Neuron (in vitro differentiated cells): Measurements from ENCODE around the gene USF1.
A peak's percentile ranks its signal among the peaks of the same experiment; 100 is the strongest.

Experiments
- H2AFZ ChIP-seq: one replicate; pipeline ENCODE4 v1.6.1; 2013; ENCODE audit warnings: low read depth, mild to moderate bottlenecking, inconsistent platforms, low read length, moderate library complexity
- H3K27me3 ChIP-seq: one replicate; pipeline ENCODE4 v1.6.1; 2013; ENCODE audit warnings: low read length; ENCODE audit not compliant: insufficient read depth
- H3K36me3 ChIP-seq: one replicate; pipeline ENCODE4 v1.6.1; 2013; ENCODE audit warnings: low read length; ENCODE audit not compliant: insufficient read depth
- H3K4me1 ChIP-seq: one replicate; pipeline ENCODE4 v1.6.1; 2013; ENCODE audit warnings: low read length; ENCODE audit not compliant: insufficient read depth
- H3K4me3 ChIP-seq: 2 replicates; pipeline ENCODE4 v1.5.1; 2013; ENCODE audit warnings: mild to moderate bottlenecking, low read length, moderate library complexity
- H3K9me3 ChIP-seq: one replicate; pipeline ENCODE4 v1.6.1; 2013; ENCODE audit warnings: low read length

The USF1 gene, protein sequence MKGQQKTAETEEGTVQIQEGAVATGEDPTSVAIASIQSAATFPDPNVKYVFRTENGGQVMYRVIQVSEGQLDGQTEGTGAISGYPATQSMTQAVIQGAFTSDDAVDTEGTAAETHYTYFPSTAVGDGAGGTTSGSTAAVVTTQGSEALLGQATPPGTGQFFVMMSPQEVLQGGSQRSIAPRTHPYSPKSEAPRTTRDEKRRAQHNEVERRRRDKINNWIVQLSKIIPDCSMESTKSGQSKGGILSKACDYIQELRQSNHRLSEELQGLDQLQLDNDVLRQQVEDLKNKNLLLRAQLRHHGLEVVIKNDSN

DNA sequence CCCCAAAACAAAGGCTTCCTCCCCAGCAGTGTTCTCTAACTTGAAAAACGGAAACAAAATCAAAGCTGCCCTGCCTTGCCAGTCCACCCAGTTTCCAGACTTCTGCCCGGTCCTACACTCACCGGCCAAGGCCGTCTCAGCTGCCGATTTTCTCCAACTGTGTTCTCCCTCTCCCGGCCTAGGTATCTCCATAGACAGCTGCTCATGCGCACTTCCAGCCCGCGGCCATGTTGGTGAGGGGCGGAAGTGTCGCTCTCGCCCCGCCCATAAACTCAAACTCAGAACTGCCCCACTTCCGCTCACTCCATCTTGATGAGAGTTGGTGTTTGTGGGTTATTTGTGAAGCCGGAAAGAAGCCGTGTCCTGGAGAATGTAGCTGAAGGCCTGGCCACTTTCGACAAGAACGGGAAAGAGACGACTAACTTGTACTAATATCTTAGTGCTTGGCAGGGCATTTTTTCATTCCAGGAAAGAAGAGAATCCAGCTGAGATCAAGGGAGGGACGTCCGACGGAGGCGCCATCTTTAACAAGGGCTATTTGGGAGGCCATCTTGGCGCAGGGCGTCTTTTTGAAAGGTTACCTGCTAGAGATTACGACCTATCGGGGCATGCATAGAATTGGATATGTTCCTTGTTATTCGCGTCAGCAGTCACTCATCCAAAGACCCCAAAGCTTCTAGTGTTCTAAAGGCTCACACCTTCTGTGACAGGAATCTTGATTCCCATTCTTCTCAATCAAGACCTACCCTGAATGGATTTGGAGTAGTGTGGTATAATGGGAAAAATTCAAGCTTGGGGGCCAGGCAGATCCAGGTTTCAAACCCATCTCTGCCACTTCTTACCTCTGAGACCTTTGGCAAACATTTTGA is at the start of gene USF1:
Gene USF1, minus strand, starts transcription at position 242 of the 869 bp plus-strand sequence. CDS start 2,702 bp downstream, outside the sequence.
- no peaks in the 10 kb centered on the region for H3K27me3 ChIP-seq
- peaks cover 13% of the 10 kb centered on the region for H3K4me1 ChIP-seq
- H2AFZ ChIP-seq, result peak within 1 kb of the TSS; percentile 23
- peak within 1 kb of the TSS; percentile 76 for H3K4me3 ChIP-seq
- peaks cover 14% of the 10 kb centered on the region for H3K9me3 ChIP-seq
- H3K36me3 ChIP-seq, result peaks cover 24% of the 10 kb centered on the region

DNA sequence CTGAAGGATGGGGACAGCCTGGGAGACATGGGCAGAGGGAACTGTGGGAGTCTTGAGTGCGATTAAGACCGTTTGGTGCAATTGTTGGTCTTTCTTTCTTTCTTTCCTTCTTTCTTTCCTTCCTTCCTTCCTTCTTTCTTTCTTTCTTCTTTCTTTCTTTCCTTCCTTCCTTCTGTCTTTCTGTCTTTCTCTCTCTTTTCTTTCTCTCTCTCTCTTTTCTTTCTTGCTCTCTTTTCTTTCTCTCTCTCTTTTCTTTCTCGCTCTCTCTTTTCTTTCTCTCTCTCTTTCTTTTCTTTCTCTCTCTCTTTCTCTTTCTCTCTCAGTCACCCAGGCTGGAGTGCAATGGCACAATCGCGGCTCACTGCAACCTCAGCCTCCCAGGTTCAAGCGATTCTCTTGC is 49.5 kb upstream of the USF1 start:
- Histone ChIP-seq H2AFZ (no peak overlapping the region), H3K36me3 (peaks cover 6% of the 10 kb centered on the region), H3K4me3 (no peak overlapping the region), H3K27me3 (peaks cover 12% of the 10 kb centered on the region), H3K4me1 (peaks cover 16% of the 10 kb centered on the region), H3K9me3 (no peaks in the 10 kb centered on the region)

DNA sequence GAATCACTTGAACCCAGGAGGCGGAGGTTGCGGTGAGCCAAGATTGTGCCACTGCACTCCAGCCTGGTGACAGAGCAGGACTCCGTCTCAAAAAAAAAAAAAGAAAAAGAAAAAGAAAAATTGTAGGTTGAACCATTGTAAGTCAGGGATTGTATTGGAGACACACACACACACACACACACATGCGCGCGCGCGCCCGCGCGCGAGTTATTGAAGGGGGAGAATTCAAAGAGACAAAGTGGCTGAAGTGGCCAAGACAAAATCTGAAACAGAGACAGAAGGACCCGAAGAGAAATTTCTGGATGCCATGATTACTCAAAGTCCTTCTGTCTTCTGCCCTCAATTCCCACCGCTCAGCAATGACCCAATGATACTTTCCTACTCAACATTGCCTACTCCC is 48.7 kb upstream of the USF1 start:
- Histone ChIP-seq H3K4me3 (no peak overlapping the region), H3K9me3 (no peaks in the 10 kb centered on the region), H3K4me1 (peaks cover 16% of the 10 kb centered on the region), H2AFZ (no peak overlapping the region), H3K36me3 (no peaks in the 10 kb centered on the region), H3K27me3 (peaks cover 12% of the 10 kb centered on the region)

DNA sequence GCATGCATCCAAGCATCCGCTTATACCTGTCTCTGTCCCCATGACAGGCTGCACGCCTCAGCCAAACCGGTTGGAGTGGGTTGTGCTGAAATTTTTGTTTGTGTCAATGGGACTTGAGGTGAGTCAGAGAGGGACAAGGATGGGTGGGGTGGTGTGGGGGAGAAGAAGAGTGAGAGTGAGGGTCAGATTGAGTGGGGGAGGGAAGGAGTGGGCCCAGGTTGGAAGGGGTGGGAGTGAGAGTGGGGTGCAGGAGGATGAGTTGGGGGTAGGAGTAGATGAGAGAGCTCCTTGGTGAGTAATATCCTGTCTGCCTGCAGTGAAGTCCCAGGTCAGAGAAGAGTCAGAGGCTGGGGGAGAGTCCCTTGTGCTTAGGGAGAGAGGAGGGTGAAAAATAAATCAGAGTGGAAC is 46.8 kb upstream of the USF1 start:
- Histone ChIP-seq H3K4me3 (no peak overlapping the region), H3K36me3 (no peaks in the 10 kb centered on the region), H3K27me3 (peaks cover 27% of the 10 kb centered on the region), H3K9me3 (no peaks in the 10 kb centered on the region), H3K4me1 (peaks cover 4% of the 10 kb centered on the region), H2AFZ (no peak overlapping the region)

DNA sequence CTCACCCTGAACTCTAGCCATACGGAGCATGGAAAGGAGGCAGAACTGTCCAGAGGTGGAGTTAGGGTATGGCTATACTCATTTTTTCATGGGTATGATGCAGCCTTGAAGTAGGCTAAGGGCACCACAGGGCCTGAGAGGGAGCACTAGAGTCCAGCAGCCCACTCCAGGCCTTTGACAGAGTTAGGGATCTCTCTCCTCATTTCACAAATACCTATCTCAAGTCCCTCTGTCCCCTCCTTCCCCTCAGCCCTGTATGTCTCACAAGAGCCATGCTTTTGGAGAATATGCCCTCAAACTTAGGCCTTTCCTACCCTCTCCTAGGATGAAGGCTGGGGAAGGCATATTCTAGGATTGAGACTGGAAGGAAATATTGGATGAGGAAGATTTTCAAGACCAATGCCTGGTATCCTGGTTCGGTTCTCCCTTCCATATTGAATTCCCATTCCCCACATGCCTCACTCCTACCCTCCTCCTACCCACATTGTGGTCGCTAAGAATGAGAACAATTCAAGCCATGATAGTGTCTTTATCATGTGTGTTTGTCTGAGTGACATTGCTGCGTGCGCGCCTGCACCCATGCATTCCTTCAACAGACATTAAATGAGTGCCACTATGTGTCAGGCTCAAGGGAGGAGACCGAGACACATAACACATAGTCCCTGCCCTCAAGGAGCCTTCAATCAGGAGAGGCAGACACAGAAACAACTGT is 46.2 kb upstream of the USF1 start:
- no peaks in the 10 kb centered on the region for H3K9me3 ChIP-seq
- H3K27me3 ChIP-seq, result peaks cover 31% of the 10 kb centered on the region
- no peak overlapping the region for H2AFZ ChIP-seq
- H3K4me1 ChIP-seq, result no peaks in the 10 kb centered on the region
- no peak overlapping the region for H3K4me3 ChIP-seq
- H3K36me3 ChIP-seq, result no peaks in the 10 kb centered on the region

DNA sequence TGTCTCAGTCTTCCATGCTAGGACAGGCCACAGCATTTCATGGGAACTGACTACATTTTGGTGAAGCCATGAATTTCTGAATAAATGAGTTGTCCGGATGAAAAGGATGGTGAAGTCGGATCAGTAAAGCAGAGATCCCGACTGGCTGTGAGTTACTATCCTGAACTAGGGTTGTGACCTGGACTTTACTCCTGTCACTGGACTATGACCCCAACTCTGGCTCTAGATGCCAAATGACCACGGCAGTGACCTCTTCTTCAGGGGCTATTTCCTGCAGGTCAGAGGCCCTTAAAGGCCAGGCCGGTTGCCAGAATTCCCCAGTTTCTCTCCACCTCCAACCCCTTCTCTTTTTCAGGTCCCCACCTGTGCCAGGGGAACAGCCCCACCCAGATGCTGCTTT is 45.3 kb upstream of the USF1 start:
- H3K4me1 ChIP-seq, result no peaks in the 10 kb centered on the region
- no peaks in the 10 kb centered on the region for H3K36me3 ChIP-seq
- no peak overlapping the region for H2AFZ ChIP-seq
- no peak overlapping the region for H3K4me3 ChIP-seq
- peaks cover 37% of the 10 kb centered on the region for H3K27me3 ChIP-seq
- no peaks in the 10 kb centered on the region for H3K9me3 ChIP-seq

DNA sequence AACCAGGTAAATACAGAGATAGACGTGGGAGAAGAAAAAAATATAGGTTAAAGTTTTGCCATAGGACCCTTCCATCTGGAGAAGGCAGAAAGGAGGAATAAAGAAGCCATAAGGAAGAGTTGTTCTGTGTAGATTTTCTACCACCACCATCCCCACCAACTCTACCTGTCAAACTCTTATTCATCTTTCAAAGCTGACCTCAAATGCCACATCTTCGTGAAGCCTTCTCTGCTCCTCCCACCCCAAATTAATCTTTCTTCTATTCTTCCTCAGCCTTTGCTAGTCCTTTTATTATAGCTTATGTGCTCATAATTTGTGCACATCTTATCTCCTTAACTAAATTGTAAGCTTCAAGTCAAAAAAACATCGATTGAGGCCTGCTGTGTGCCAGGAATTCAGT is 44.8 kb upstream of the USF1 start:
- Histone ChIP-seq H3K9me3 (no peaks in the 10 kb centered on the region), H3K4me1 (no peaks in the 10 kb centered on the region), H3K36me3 (no peaks in the 10 kb centered on the region), H2AFZ (no peak overlapping the region), H3K4me3 (no peak overlapping the region), H3K27me3 (peaks cover 39% of the 10 kb centered on the region)

DNA sequence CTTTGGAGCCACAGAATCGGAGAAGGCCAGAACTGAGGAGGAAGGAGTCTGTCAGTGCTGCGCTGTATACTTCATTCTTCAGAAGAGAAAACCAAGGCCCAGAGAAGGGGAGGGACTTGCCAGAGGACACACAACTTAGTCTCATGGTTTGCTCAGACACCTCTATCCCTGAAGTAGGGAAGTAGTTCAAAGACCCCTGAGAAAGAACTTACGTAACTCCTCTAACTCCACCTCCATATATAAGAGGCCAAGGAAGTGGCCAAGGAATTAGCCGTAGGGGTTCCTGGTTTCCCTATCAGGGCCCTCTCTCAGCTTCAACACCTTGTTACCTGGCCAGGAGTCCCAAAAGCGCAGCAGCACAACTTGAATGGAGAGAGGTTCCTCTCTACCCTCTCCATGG is 44.2 kb upstream of the USF1 start:
- Histone ChIP-seq H3K4me1 (no peaks in the 10 kb centered on the region), H2AFZ (no peak overlapping the region), H3K36me3 (no peaks in the 10 kb centered on the region), H3K9me3 (no peaks in the 10 kb centered on the region), H3K4me3 (no peak overlapping the region), H3K27me3 (peaks cover 39% of the 10 kb centered on the region)

DNA sequence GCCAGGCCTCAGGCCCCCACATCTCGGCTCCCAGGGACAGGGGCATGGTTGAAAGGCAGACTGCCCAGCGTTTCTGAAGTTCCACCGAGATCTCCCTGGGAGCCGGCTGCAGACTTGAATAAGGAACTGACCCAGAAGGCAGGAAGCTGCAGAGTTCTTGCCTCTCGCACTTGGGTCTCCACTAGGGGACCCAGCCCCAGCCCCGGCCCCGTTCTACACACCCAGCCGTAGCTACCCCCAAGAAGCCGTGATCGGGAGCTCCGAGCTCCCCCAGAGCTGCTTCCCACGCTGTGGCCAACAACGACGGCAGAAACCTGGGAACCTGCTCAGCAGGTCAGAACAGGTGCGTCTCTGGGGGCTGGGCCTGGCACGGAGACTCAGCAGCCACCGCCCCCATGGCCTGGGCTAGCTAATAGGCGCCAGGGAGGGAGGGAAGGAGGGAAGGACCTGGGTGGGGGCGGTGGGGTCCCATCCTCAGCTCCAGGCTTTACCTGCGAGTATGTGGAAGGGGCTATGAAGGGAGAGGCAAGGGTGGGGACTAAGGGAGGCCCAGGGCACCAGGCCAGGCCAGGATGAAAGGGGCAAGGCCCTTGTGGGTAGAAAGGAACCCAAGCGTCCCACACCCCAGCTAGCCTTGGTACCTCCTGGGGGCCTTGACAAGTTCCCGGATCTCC is 43.6 kb upstream of the USF1 start, which contains the start of gene NECTIN4:
Gene NECTIN4, minus strand, starts transcription at position 308 of the 674 bp plus-strand sequence. Its CDS starts 262 bp downstream, at position 46.
- Histone ChIP-seq H3K36me3 (no peaks in the 10 kb centered on the region), H3K4me3 (no peak within 1 kb of the TSS), H3K27me3 (peaks cover 39% of the 10 kb centered on the region), H3K4me1 (no peaks in the 10 kb centered on the region), H3K9me3 (no peaks in the 10 kb centered on the region), H2AFZ (no peak within 1 kb of the TSS)

DNA sequence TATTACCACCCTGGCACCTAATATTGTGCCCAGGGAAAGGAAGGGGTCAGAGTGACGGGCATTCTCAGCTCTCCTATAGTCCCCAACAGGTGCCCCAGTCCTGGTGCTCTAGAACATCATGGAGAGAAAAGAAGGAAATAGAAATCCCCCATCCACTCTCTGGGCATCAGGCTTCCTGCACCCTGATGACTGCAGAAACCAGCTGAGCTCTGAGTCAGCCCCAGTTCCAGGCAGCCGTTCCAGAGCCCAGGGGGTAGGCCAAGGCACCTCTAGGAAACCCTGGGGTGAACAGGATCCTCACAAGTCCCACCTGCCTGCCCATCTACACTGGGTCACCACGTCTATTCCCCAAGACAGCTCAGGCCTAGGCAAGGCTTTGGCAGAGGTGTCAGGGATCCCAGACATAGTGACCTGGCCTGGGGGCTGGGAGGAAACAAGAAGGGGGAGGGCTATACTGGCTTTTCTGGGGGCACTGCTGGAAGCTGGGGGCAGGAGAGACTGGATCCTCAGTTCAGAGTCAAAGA is 42.9 kb upstream of the USF1 start:
- no peaks in the 10 kb centered on the region for H3K9me3 ChIP-seq
- peaks cover 39% of the 10 kb centered on the region for H3K27me3 ChIP-seq
- H2AFZ ChIP-seq, result no peak overlapping the region
- H3K4me3 ChIP-seq, result no peak overlapping the region
- H3K4me1 ChIP-seq, result no peaks in the 10 kb centered on the region
- H3K36me3 ChIP-seq, result no peaks in the 10 kb centered on the region

DNA sequence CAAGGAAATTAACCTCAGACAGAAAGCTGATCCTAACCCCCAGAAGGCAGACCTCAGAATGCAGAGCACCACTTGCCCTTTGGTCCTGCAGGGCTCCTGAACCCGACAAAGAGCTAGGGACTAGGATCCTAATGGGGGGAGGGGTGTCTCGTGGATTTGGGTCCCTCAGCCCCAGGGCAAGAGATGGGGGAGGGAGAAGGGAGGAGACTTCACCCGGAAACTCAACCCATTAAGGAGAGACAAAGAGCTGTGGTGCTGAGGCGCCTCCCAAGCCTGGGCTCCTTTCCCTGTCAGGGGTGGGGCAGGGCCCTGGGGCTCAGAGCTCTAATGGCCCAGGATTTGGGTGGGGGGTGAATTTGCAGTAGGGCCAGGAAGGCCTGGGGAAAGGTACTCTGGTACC is 40.7 kb upstream of the USF1 start:
- Histone ChIP-seq H2AFZ (no peak overlapping the region), H3K4me1 (no peaks in the 10 kb centered on the region), H3K36me3 (no peaks in the 10 kb centered on the region)

DNA sequence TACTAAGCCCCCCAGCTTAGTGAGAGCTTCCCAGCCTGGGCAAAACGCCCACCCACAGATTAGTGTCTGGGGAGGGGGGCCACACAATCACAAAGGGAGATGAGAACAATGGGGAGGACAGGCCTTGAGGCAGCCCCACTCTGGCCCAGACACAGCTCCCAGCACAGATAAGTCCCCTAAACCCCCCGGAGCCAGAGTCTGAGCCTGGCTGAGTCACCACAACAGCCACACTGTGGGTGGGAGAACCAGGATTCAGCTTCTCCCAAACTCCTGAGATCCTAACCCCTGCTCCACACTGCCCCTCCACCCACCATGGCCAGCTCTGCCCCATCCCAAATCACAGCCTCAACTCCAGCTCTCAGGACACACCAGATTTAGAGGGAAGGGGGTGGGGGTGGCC is 39.4 kb upstream of the USF1 start:
- no peaks in the 10 kb centered on the region for H3K36me3 ChIP-seq
- no peak overlapping the region for H3K4me3 ChIP-seq
- H3K27me3 ChIP-seq, result peaks cover 27% of the 10 kb centered on the region
- H3K9me3 ChIP-seq, result no peaks in the 10 kb centered on the region
- H2AFZ ChIP-seq, result no peak overlapping the region
- H3K4me1 ChIP-seq, result peaks cover 8% of the 10 kb centered on the region

More for the DNA sequence above, 40.7 kb upstream of the USF1 start:
- Histone ChIP-seq H3K27me3 (peaks cover 33% of the 10 kb centered on the region), H3K9me3 (no peaks in the 10 kb centered on the region), H3K4me3 (no peak overlapping the region)
